CD4-positive, alpha-beta T cell (primary cell): Measurements from ENCODE around the gene BTG2. TPM values are rescaled to one million over a fixed set of nuclear protein-coding genes. Genes with fewer than 3 reads are reported as not detected.

Source experiments
- ATAC-seq: fragments of 200-7000 bp; cut with Tn5 transposase; one replicate; pipeline ENCODE4 v1.10.0; 2022; ENCODE audit warnings: mild to moderate bottlenecking; ENCODE audit not compliant: poor library complexity
- CTCF ChIA-PET: fragments of 350-600 bp; sonication (Branson Sonifier 250); formaldehyde crosslinking; loops from one replicate; lab custom pipeline; 2021; ENCODE audit warnings: antibody characterized with exemption, inconsistent platforms; lab: Charles Lee
- POLR2A ChIA-PET: fragments of 350-600 bp; sonication (Branson Sonifier 250); formaldehyde crosslinking; loops from one replicate; lab custom pipeline; 2021; ENCODE audit warnings: antibody characterized with exemption, inconsistent platforms; lab: Charles Lee
- DNase-seq, 14 experiments: peaks; one replicate each; pipeline ENCODE4 v3.0.0-alpha.2; 2013 to 2020; ENCODE audit warnings: mixed read lengths in 2 of 14
- H3K27ac ChIP-seq, 2 donors: one replicate each; pipeline versions ENCODE4 v1.5.1 to v1.7.0; 2013; ENCODE audit warnings: low read length in 2 of 2, low read depth in 1 of 2, mild to moderate bottlenecking in 1 of 2
- H3K27me3 ChIP-seq, 2 experiments: 1 replicate in 1 of 2; 2 replicates in 1 of 2; pipeline versions ENCODE4 v1.6.1 to v1.7.0; 2013; ENCODE audit warnings: low read length in 2 of 2, control low read depth in 1 of 2, mild to moderate bottlenecking in 1 of 2, moderate library complexity in 1 of 2; ENCODE audit not compliant: insufficient read depth in 2 of 2, control insufficient read depth in 1 of 2
- H3K36me3 ChIP-seq: one replicate; pipeline ENCODE4 v1.6.1; 2013; ENCODE audit warnings: low read length, control low read depth; ENCODE audit not compliant: insufficient read depth
- H3K4me1 ChIP-seq: one replicate; pipeline ENCODE4 v1.6.1; 2013; ENCODE audit warnings: low read length, control low read depth; ENCODE audit not compliant: insufficient read depth
- H3K4me3 ChIP-seq: one replicate; pipeline ENCODE4 v1.5.1; 2013; ENCODE audit warnings: mild to moderate bottlenecking, low read length, moderate library complexity
- H3K9me3 ChIP-seq, 2 experiments: 1 replicate in 1 of 2; 2 replicates in 1 of 2; pipeline versions ENCODE4 v1.6.1 to v1.7.0; 2013; ENCODE audit warnings: low read length in 2 of 2, mild to moderate bottlenecking in 2 of 2, control low read depth in 1 of 2, moderate library complexity in 1 of 2; ENCODE audit not compliant: control insufficient read depth in 1 of 2, insufficient read depth in 1 of 2
- H3K27ac Mint-ChIP-seq: one replicate; pipeline ENCODE4 v1.8.0; 2020; ENCODE audit warnings: mixed read lengths
- H3K27me3 Mint-ChIP-seq: one replicate; pipeline ENCODE4 v1.8.0; 2021; ENCODE audit warnings: mixed read lengths
- H3K36me3 Mint-ChIP-seq: one replicate; pipeline ENCODE4 v1.8.0; 2021; ENCODE audit warnings: low read depth, mixed read lengths
- H3K4me1 Mint-ChIP-seq: one replicate; pipeline ENCODE4 v1.8.0; 2021; ENCODE audit warnings: low read depth, mixed read lengths
- H3K4me3 Mint-ChIP-seq: one replicate; pipeline ENCODE4 v1.8.0; 2020; ENCODE audit warnings: mild to moderate bottlenecking, mixed read lengths
- H3K9me3 Mint-ChIP-seq: one replicate; pipeline ENCODE4 v1.8.0; 2020; ENCODE audit warnings: mixed read lengths
- CTCF ChIP-seq: fragments of 200-600 bp; IDR thresholded peaks from one replicate; pipeline ENCODE4 v1.8.0; 2022; ENCODE audit warnings: antibody characterized with exemption, mild to moderate bottlenecking
- intact Hi-C, 2 experiments: fragments of 100-400 bp; cut with DNase I in 1 of 2; cut with micrococcal nuclease in 1 of 2; formaldehyde crosslinking; loops; one replicate each; pipeline versions ENCODE4 v1.15.1 to v1.9.0; 2023 to 2025; cut with DNase I, micrococcal nuclease
- total RNA-seq, 174 experiments: library from RNA in 2 of 174; stranded (reverse) in 2 of 174; gene quantifications; one replicate each; pipeline ENCODE4 v1.2.3 and lab custom pipeline; 2021 to 2026

BTG2 gene
- total RNA-seq, 2 experiments from 2014 or later: 802 to 849 TPM

DNA sequence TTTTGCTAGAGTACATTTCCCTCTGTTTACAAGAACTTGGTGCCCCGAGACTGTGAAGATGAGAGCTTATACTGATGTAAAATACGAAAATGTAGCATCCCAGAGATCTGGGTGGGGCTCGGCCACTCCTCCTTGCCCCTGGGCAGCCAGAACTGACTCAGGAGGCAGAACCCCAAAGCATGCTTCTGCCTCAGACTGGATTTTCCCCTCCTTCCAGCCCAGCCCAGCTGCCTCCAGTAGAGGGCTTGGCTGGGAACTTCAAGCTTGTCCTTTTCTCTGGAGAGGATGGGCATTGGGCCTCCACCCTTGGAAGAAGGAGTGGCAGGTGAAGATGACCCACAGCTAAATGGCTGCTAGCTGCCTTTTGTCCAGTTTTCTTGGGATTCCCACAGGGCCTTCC, 24.3 kb upstream of the BTG2 start:
- H3K4me3 Mint-ChIP-seq: no peak overlapping the region
- ChIA-PET POLR2A (interaction anchor here (1.0 to 17.7 kb wide), 5 partner anchors 7 to 43 kb away, joined by 3 to 320 read pairs (median 187); partner anchors contain the start of gene BTG2), CTCF (interaction anchor here (8.7 to 15.3 kb wide), 2 partner anchors 13 to 59 kb away, joined by 60 to 462 read pairs; no protein-coding TSS in a partner anchor)
- H3K27ac ChIP-seq: no peak overlapping the region
- H3K4me3 ChIP-seq: no peak overlapping the region
- peaks cover 37% of the 10 kb centered on the region for H3K4me1 ChIP-seq
- no peaks in the 10 kb centered on the region for H3K27me3 Mint-ChIP-seq
- no peaks in the 10 kb centered on the region for H3K36me3 ChIP-seq
- peaks cover 54% of the 10 kb centered on the region for H3K4me1 Mint-ChIP-seq
- DNase-seq: no peak
- no peak for TF ChIP-seq CTCF
- H3K9me3 ChIP-seq: no peaks in the 10 kb centered on the region
- H3K36me3 Mint-ChIP-seq: no peaks in the 10 kb centered on the region
- H3K27ac Mint-ChIP-seq: no peak overlapping the region
- no peaks in the 10 kb centered on the region for H3K27me3 ChIP-seq
- no peak for ATAC-seq
- intact Hi-C loops: no loop called here
- H3K9me3 Mint-ChIP-seq: no peaks in the 10 kb centered on the region

DNA sequence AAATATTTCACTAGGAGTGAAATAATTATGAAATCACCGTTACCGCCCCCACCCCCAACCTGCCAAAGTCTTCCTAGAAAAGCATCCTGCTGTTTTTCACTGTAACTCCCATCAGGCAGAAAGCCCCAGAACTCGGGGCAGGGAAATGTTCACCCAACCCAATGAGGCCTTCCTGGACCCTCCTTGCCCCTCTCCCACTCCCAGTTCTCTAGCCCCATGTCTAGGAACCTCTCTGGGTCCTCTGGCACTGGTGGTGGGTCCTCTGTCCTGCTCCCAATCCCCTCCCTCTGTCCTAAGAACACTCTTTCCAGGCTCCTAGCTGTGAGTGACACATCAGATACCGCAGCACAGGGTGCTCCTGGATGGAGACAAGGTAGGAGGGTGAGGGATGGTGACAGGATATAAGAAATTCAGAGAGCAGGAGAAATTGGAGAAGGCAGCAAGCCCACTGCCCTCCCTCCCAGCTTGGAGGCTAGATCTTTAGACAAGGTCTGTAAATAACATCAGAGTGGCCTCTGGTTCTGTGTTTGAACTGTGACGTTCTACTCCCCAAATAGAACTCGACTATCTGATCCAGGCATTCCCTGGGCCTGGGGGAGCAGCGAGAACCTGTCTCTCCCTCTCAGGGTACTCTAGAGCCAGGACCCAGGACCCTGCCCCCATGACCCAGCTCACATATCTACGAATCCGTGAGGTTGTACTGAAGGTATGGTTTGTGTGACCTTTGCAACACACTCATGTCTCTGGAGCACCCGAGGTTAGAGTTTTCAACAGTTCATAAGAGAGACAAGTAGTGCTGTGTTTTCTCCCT, 23.3 kb upstream of the BTG2 start:
- H3K4me3 ChIP-seq: no peak overlapping the region
- DNase-seq: no peak
- no peaks in the 10 kb centered on the region for H3K27me3 Mint-ChIP-seq
- no peak for TF ChIP-seq CTCF
- H3K4me1 ChIP-seq: peaks cover 39% of the 10 kb centered on the region
- no peaks in the 10 kb centered on the region for H3K36me3 Mint-ChIP-seq
- ChIA-PET POLR2A (interaction anchor here (1.0 to 17.7 kb wide), 4 partner anchors 6 to 42 kb away, joined by 3 to 320 read pairs (median 238); partner anchors contain the start of gene BTG2), CTCF (interaction anchor here (8.7 kb wide), 1 partner anchor 14 kb away, joined by 60 read pairs; no protein-coding TSS in a partner anchor)
- no peaks in the 10 kb centered on the region for H3K9me3 Mint-ChIP-seq
- H3K9me3 ChIP-seq: no peaks in the 10 kb centered on the region
- H3K27ac ChIP-seq: no peak overlapping the region
- intact Hi-C loops: no loop called here
- peaks cover 55% of the 10 kb centered on the region for H3K4me1 Mint-ChIP-seq
- H3K27me3 ChIP-seq: no peaks in the 10 kb centered on the region
- H3K36me3 ChIP-seq: no peaks in the 10 kb centered on the region
- no peak overlapping the region for H3K27ac Mint-ChIP-seq
- no peak for ATAC-seq
- H3K4me3 Mint-ChIP-seq: no peak overlapping the region

DNA sequence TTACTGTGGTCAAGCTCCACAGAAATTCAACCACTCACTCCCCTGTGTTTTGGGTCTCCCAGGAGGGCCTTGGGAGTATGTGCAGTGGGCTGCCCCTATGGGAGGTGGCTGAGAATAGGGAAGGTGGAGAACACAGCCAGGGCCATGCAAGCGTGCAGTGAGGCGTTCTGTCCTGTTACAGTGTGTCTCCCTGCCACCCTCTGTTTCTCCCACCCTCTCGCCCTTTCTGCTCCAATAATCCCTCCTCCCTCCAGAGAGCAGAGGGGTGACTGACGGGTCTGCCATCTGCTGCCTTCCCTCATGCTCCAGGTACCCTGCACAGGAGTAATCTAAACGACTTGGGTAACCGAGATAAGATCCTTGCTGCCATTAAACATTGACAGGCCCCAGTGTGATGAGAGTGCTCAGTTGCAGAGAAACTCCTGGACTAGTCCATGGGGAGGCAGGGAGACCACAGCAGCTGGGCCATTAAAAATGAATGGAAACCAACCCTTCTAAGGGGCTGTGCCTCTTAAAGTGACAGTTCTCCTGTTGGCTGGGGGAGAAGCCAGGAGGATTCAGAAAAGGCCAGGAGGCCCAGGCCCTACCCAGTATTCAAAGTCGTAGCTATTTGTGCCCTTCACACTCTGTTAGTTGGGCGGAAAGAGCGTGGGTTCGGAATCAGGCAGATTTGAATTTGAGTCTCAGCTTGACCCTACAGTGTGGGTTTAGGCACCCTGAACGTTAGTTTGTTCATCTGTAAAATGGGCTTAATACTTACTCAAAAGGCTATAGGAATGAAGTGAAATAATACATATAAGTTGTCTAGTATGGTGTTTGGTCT, 22.4 kb upstream of the BTG2 start:
- no peaks in the 10 kb centered on the region for H3K9me3 Mint-ChIP-seq
- Histone ChIP-seq H3K27me3 (no peaks in the 10 kb centered on the region), H3K9me3 (no peaks in the 10 kb centered on the region), H3K4me1 (peaks cover 39% of the 10 kb centered on the region), H3K27ac (no peak overlapping the region), H3K4me3 (no peak overlapping the region), H3K36me3 (no peaks in the 10 kb centered on the region)
- intact Hi-C loops: no loop called here
- no peak for TF ChIP-seq CTCF
- no peak overlapping the region for H3K4me3 Mint-ChIP-seq
- no peaks in the 10 kb centered on the region for H3K27me3 Mint-ChIP-seq
- ChIA-PET POLR2A (interaction anchor here (8.9 to 17.7 kb wide), 3 partner anchors 6 to 41 kb away, joined by 187 to 320 read pairs (median 290); partner anchors contain the start of gene BTG2), CTCF (interaction anchor here (1.0 to 8.7 kb wide), 3 partner anchors 10 to 45 kb away, joined by 3 to 60 read pairs (median 4); no protein-coding TSS in a partner anchor)
- H3K27ac Mint-ChIP-seq: no peak overlapping the region
- ATAC-seq (no peak), DNase-seq (no peak)
- H3K36me3 Mint-ChIP-seq: no peaks in the 10 kb centered on the region
- peaks cover 55% of the 10 kb centered on the region for H3K4me1 Mint-ChIP-seq
